ENCODE data around the gene LURAP1L.

- no peak for TF ChIP-seq CTCF (IDR thresholded peaks at IDR 0.05)
- no peak for TF ChIP-seq POLR2A (IDR thresholded peaks at IDR 0.05)
Measured at GRCh38 chr9:12802093-12802492, 27.3 kb downstream of the LURAP1L start.

All from suprapubic skin (tissue), 3 donors.